ENCODE data around the gene S100A12.

- TF ChIP-seq CTCF (conservative IDR thresholded peaks at IDR 0.05; ENCODE audit: low read length) (no peak), EZH2phosphoT487 (IDR thresholded peaks at IDR 0.05; ENCODE audit: borderline replicate concordance, low read depth, low read length) (no peak)
Observed at GRCh38 chr1:153371231-153371630, 4.2 kb downstream of the S100A12 start.

Data from OCI-LY7 (cell line).